ENCODE measurements around the gene DSCAML1. TPM values are rescaled to one million over a fixed set of nuclear protein-coding genes. Genes with fewer than 3 reads are reported as not detected.

DSCAML1 gene
- total and polyA plus RNA-seq, 2 of the 8 experiments (the other 6 are each of a cell fraction or from before 2014, with no cell fraction given), result 0.19 to 0.24 TPM

DNA sequence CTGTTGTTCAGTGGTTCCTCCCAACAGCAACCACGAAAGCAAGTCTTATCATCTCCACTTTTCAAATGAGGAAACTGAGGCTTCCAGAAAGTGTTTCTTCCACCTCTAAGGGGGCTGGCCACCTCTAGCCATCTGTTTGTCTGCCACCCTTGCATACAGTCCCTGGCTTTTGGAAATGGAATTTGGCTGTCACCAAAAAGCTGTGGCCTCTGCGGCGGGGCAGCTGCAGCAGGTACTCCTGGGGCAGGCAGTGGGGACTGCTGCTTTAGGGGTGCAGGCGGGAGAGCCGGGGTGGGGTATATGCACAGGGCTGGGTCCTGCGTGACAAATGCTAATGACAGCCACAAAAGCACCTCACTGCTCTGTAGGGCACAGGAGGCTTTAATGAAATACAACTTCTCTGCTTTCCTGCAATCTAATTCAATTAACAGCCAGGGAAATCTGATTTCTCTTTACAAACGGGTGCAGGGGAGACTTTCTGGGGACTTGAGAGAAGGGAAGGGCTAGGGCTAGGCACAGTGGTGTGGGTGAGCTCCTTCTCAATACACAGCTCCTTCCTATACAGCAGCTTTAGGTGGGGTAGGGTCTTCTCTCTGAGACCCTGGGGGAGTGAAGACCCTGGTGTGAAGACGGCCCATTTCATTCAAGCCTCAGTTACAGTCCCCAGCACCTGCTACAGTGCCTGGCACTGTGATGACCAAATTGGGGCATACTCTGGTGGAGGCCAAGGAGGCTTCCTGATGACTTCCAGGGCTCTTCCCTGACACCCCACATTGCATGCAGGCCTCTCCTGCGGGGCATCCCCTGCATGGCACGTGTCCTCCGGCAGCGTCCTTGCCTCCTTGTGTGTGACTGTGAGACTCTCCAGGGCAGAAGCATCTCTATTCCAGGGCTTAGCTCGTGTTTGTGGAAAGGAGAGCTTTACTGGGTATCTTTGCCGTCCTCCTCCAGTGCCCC, 307.7 kb downstream of the DSCAML1 start (continued):
- no peak for TF ChIP-seq GABPA (IDR thresholded peaks at IDR 0.05; ENCODE audit: borderline replicate concordance, insufficient read depth, low read length)
- no peak for TF ChIP-seq SP4 (IDR thresholded peaks at IDR 0.05; ENCODE audit: low read length)
- TF ChIP-seq RAD21 (IDR thresholded peaks at IDR 0.05 in 1 of 2, conservative IDR thresholded peaks at IDR 0.05 in 1 of 2; ENCODE audit: low read depth in 2 of 2, low read length in 2 of 2), result no peak
- TF ChIP-seq TEAD4 (IDR thresholded peaks at IDR 0.05; ENCODE audit: low read depth, low read length), result no peak
- no peak for TF ChIP-seq JUN (IDR thresholded peaks at IDR 0.05; ENCODE audit: low read depth, low read length)
- no peak for TF ChIP-seq POLR2AphosphoS5 (IDR thresholded peaks at IDR 0.05; ENCODE audit: low read depth, low read length)

Measured in H1 (cell line).